Panc1 (cell line): ENCODE data around the gene DEFB123.

Source experiments
- POLR2AphosphoS5 ChIP-seq: IDR thresholded peaks from 2 replicates; pipeline ENCODE4 v1.6.1; 2012; ENCODE audit warnings: mild to moderate bottlenecking, low read depth, low read length, moderate library complexity
- TF ChIP-seq, protein P1 (sequence below): fragments of 450-650 bp; IDR thresholded peaks from 2 replicates; pipeline ENCODE4 v1.5.1; 2017; ENCODE audit warnings: mild to moderate bottlenecking

DNA sequence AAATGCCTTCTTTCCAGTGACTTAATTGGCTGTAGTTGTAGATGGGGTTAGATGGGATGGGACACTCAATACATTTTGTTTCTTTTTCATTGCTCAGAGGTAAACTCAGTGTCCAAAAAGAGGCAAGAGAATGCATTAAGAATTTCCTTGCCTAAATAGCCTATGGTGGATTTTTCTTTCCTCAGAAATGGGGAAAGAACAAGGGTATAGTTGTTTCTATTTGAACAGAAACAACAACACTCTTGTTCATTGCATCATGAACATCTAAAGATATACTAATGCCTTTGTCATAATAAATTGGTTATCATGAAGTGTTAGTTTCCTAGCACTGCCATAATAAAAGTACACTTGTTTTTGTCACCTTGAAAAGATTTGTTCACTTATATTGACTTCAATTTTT lies 14.6 kb upstream of the DEFB123 start:
- TF ChIP-seq, protein P1, sequence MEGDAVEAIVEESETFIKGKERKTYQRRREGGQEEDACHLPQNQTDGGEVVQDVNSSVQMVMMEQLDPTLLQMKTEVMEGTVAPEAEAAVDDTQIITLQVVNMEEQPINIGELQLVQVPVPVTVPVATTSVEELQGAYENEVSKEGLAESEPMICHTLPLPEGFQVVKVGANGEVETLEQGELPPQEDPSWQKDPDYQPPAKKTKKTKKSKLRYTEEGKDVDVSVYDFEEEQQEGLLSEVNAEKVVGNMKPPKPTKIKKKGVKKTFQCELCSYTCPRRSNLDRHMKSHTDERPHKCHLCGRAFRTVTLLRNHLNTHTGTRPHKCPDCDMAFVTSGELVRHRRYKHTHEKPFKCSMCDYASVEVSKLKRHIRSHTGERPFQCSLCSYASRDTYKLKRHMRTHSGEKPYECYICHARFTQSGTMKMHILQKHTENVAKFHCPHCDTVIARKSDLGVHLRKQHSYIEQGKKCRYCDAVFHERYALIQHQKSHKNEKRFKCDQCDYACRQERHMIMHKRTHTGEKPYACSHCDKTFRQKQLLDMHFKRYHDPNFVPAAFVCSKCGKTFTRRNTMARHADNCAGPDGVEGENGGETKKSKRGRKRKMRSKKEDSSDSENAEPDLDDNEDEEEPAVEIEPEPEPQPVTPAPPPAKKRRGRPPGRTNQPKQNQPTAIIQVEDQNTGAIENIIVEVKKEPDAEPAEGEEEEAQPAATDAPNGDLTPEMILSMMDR, result no peak
- TF ChIP-seq POLR2AphosphoS5, result no peak
